Inferior parietal cortex (tissue), 1 donor: Measurements from ENCODE around the gene TMEM174.
A peak's percentile ranks its signal among the peaks of the same experiment; 100 is the strongest.
"Not testable (repeated sequence)": the region's sequence is repeated elsewhere in the genome, so short reads cannot be mapped to it uniquely, and the experiment has no call there.

Experiments used
- DNase-seq: peaks from one replicate; pipeline ENCODE4 v3.0.0-alpha.2; 2016; ENCODE audit errors: extremely low spot score

TMEM174 gene

GRCh38 chr5:73193592-73193991, 20.6 kb downstream of the TMEM174 start:
- no peak for DNase-seq

DNA sequence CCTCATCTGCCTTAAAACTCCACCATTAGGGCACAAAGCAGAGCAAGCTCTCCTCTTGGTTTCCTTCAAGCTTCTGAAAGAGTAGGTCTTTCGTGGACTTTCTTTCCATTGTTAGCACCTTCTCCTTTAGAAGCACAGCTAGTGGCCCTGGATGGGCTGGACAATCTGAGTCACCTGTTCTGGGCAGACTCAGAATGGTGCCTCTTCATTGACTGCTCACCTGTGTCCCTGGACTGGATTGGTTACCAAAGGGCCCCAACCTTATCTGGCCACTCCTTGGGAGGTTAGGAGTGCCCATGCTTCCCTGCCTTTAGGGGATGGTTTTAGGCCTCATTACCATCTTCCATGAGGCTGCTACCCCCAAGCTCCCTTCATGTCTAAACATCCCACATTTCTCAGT, 23.2 kb downstream of the TMEM174 start:
- no peak for DNase-seq

- no peak for DNase-seq
These were observed 24.8 kb downstream of the TMEM174 start for GRCh38 chr5:73197637-73198257.

DNA sequence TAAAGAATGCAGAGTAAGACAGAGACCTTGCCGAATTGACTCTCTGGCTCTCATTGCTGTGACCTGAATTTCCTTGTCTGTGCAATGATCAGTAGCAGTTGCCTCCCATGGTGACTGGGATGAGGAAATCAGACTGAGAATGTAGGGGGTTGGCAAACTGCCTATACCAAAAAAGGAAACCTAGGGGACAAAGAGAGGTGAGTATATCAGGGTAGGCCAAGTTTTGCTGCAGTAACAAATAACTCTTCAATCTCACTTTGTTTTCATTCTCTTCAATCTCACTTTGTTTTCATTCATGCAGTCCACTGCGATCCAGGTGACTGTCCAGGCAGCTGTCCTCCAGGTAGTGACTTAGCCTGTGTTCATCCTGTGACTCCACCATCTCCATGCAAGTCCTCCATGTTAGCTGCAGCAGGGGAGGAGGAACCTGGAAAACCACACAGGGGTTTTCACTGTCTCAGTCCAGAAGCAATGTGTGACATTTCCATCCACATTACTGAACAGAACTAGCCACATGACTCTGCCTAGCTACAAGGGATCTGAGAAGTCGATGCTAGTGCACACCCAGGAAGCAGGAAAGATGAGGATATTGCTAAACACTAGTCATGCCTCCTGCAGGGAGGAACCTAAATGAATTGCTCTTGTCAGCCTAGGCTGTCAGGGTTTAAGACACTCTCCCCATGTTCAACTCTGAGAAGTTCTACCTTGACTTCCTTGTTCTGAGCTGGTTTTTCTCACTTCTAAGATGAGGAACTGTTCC, 26.0 kb downstream of the TMEM174 start:
- no peak for DNase-seq

GRCh38 chr5:73199671-73200070, 26.7 kb downstream of the TMEM174 start:
- DNase-seq = no peak

GRCh38 chr5:73201547-73202513, 28.8 kb downstream of the TMEM174 start:
- DNase-seq = peak; percentile 51

DNA sequence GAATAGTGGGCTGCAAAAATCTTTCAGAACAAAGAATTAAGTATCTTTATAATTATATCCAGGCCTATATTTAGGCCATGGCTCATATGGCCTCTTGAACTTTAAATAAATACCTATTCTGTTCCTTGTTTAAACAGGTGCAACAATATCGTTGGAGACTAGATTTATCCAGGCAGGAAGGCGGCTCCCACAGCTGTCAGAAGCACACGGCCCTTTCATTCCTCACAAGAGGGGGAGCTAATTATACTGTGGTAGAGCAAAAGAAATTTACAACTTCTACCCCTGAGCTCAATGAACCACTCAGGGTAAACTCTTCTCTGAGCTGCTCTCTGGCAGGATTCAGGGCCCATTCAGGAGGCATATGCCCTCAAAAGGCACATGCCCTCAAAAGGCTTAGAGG, 31.3 kb downstream of the TMEM174 start:
- DNase-seq = no peak

GRCh38 chr5:73204733-73205132, 31.7 kb downstream of the TMEM174 start:
- no peak for DNase-seq

GRCh38 chr5:73205305-73205704, 32.3 kb downstream of the TMEM174 start:
- no peak for DNase-seq

DNA sequence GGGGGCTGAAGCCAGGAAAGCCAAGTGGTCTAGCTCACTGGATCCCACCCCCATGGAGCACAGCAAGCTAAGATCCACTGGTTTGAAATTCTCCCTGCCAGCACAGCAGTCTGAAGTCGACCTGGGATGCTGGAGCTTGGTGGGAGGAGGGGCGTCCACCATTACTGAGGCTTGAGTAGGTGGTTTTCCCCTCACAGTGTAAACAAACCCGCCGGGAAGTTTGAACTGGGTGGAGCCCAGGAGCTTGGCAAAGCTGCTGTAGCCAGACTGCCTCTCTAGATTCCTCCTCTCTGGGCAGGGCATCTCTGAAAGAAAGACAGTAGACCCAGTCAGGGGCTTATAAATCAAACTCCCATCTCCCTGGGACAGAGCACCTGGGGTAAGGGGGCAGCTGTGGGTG, 34.2 kb downstream of the TMEM174 start:
- not testable (repeated sequence) for DNase-seq

DNA sequence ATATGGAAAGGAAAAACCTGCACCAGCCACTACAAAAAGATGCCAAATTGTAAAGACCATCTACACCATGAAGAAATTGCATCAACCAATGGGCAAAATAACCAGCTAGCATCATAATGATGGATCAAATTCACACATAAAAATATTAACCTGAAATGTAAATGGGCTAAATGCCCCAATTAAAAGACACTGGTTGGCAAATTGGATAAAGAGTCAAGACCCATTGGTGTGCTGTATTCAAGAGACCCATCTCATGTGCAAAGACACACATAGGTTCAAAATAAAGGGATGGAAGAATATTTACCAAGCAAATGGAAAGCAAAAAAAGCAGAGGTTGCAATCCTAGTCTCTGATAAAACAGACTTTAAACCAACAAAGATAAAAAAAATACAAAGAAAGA, 36.1 kb downstream of the TMEM174 start:
- not testable (repeated sequence) for DNase-seq

GRCh38 chr5:73212693-73213092, 39.7 kb downstream of the TMEM174 start:
- DNase-seq = not testable (repeated sequence)

- no peak for DNase-seq
These were observed 40.6 kb downstream of the TMEM174 start for GRCh38 chr5:73213566-73213998.

GRCh38 chr5:73214306-73214705, 41.3 kb downstream of the TMEM174 start:
- no peak for DNase-seq

GRCh38 chr5:73214996-73215395, 42.0 kb downstream of the TMEM174 start:
- no peak for DNase-seq

- DNase-seq = no peak
These were observed 42.5 kb downstream of the TMEM174 start for GRCh38 chr5:73215531-73215890.

DNA sequence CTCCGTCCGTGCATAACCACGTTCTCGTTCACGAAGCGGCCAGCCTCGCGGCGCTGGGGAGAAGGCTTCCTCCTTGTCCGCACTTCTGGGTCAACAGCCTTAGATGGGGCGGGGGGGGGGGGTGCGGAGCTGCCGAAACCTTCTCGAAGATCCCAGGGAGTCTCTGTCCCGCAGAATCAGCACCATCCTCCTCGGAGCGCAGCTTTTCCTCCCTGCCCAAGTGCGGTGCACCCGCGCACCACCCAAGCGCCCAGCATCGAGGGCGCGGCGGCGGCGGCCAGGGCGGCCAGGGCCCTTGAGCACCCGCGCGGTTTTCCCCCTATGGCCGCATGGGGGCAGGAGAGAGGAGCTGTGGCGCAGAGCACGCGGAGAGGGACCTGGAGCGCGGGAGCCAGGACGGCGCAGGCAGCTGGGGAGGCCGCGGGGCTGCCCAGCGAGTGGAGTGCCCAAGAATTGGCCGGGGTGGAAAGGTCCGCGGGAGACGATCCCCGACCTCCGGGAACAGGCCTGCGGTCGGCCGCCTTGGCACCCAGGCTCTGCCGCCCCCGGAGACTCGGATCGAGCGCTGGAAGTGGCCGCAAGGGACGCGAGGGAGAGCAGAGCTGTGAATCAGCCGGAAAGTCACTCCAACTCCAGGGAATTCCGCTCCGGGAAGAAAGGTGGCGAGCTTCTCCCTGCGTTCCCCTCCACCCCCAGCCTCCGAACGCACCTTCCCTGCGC, 43.1 kb downstream of the TMEM174 start:
- peak; percentile 74 for DNase-seq

GRCh38 chr5:73218552-73219171, 45.7 kb downstream of the TMEM174 start:
- no peak for DNase-seq

GRCh38 chr5:73219336-73219735, 46.3 kb downstream of the TMEM174 start:
- not testable (repeated sequence) for DNase-seq

DNA sequence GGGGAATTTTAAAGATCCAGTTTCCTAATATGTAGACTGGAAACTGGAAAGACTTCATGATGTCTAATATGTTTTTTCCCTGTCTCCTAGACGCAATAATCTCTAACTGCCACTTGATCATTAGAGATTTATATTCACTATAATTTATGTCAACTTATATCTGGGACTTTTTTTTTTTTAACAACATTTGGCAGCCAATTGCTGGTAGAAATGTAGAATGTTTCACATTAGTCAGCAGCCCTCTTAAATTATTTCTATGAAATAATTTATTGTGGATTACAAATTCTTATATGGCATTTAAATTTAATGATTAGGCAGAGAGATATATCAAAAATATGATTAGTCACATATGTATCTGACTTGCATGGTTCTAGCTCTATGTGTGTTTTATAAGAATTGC, 48.2 kb downstream of the TMEM174 start:
- DNase-seq = no peak

DNA sequence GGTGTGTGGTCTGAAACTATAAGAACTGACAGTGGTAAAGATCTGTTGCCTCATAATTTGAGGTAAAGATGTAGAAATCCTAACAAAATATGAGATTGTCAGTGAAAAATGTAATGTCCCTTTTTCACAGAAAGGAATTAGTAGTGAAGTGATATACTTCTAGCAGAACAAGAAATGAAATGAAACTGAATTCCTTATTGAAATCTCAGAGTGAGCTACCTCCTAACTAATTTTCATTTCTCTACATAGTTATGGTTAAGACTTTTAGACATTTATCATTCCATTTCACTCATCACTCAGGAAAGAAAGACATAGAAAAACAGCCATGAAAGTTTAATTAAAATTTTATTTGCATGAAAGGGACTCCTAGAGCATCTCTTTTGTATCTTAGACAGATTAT, 48.7 kb downstream of the TMEM174 start:
- DNase-seq = no peak
